Upper lobe of left lung (tissue), 6 donors: Measurements from ENCODE around the gene DAO. TPM values are rescaled to one million over a fixed set of nuclear protein-coding genes. Genes with fewer than 3 reads are reported as not detected.

Experiments
- ATAC-seq, 2 donors: fragments of 200-7000 bp; cut with Tn5 transposase; one replicate each; pipeline ENCODE4 v1.9.1; 2022; ENCODE audit warnings: mild to moderate bottlenecking in 2 of 2, moderate library complexity in 2 of 2; ENCODE audit not compliant: low FRiP score in 2 of 2
- DNase-seq, 2 donors: peaks; one replicate each; pipeline ENCODE4 v3.0.0-alpha.2; 2019 to 2020
- H3K27ac ChIP-seq, 4 donors: fragments of 200-600 bp; sonication (generic); one replicate each; pipeline ENCODE4 v1.5.1; 2016 to 2019
- H3K27me3 ChIP-seq, 4 donors: fragments of 200-600 bp; sonication (generic); one replicate each; pipeline ENCODE4 v1.5.1; 2017 to 2019
- H3K36me3 ChIP-seq, 4 donors: fragments of 200-600 bp; sonication (generic); one replicate each; pipeline ENCODE4 v1.5.1; 2016 to 2019
- H3K4me1 ChIP-seq, 4 donors: fragments of 200-600 bp; sonication (generic); one replicate each; pipeline ENCODE4 v1.5.1; 2018 to 2019
- H3K4me3 ChIP-seq, 4 donors: fragments of 200-600 bp; sonication (generic); one replicate each; pipeline ENCODE4 v1.5.1; 2017 to 2019; ENCODE audit warnings: mild to moderate bottlenecking in 2 of 4, moderate library complexity in 1 of 4
- H3K9me3 ChIP-seq, 4 donors: fragments of 200-600 bp; sonication (generic); one replicate each; pipeline ENCODE4 v1.5.1; 2018 to 2019
- EP300 ChIP-seq, 4 donors: sonication (generic); formaldehyde crosslinking; IDR thresholded peaks; one replicate each; pipeline ENCODE4 v1.5.1; 2017; ENCODE audit warnings: antibody characterized with exemption in 4 of 4, control low read depth in 2 of 4
- POLR2A ChIP-seq, 4 donors: fragments of 450-650 bp; IDR thresholded peaks; one replicate each; pipeline ENCODE4 v1.5.1; 2016 to 2017; ENCODE audit warnings: antibody characterized with exemption in 4 of 4, mild to moderate bottlenecking in 2 of 4
- POLR2AphosphoS5 ChIP-seq, 2 donors: sonication (generic); formaldehyde crosslinking; IDR thresholded peaks; one replicate each; pipeline ENCODE4 v1.5.1; 2017; ENCODE audit warnings: antibody characterized with exemption in 2 of 2
- WGBS, 2 donors: methylation state at CpG; one replicate each; pipeline ENCODE4 v1.1.5; 2017 to 2018; 5-methylcytosine and 5-hydroxymethylcytosine counted together
- small RNA-seq, 4 donors: library from RNA; depleted of rRNA; stranded (forward); fragments of <200 nt; gene quantifications; one replicate each; pipeline ENCODE3, GENCODE V24; 2016
- total RNA-seq, 6 donors: library from RNA; depleted of rRNA in 4 of 6; stranded (reverse); fragments of >200 nt in 4 of 6; gene quantifications; one replicate each; pipeline versions ENCODE4 v1.1.0 to v1.2.1, GENCODE V29; 2016 to 2021
- TF ChIP-seq, protein P1 (sequence below), 6 experiments: fragments of 450-650 bp in 4 of 6; fragments of 200-600 bp in 2 of 6; sonication (generic) in 2 of 6; IDR thresholded peaks; one replicate each; pipeline ENCODE4 v1.5.1; 2016 to 2019; ENCODE audit warnings: antibody characterized with exemption in 6 of 6
- donor health status: DM: no; HTN: no; CAD: no; lungs with moderate emphysema.
- donor health status: DM: no; HTN: yes; CAD: no; lungs with severe emphysema.

DAO gene
- total RNA-seq, 6 donors from 2014 or later, result not detected

DNA sequence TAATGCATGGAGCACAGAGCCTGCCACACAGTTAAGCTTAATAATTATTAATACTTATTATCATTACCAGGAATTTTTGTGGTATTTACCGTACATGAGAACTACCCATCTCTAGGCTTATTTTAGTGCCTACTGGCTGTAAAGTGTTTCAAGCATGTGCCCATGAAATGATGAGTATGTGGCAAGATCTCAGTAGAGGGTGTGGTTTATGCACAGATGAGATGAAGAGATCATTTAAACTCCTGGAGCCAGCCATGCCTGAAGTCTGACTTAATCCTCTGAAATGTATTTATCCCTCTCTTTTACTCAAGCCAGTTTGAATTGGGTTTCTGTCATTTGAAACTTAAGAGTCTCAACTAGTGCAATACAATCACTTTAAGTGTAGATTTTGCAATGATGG lies 60.2 kb downstream of the DAO start:
- TF ChIP-seq, protein P1, sequence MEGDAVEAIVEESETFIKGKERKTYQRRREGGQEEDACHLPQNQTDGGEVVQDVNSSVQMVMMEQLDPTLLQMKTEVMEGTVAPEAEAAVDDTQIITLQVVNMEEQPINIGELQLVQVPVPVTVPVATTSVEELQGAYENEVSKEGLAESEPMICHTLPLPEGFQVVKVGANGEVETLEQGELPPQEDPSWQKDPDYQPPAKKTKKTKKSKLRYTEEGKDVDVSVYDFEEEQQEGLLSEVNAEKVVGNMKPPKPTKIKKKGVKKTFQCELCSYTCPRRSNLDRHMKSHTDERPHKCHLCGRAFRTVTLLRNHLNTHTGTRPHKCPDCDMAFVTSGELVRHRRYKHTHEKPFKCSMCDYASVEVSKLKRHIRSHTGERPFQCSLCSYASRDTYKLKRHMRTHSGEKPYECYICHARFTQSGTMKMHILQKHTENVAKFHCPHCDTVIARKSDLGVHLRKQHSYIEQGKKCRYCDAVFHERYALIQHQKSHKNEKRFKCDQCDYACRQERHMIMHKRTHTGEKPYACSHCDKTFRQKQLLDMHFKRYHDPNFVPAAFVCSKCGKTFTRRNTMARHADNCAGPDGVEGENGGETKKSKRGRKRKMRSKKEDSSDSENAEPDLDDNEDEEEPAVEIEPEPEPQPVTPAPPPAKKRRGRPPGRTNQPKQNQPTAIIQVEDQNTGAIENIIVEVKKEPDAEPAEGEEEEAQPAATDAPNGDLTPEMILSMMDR (IDR thresholded peaks at IDR 0.05), result no peak
- TF ChIP-seq EP300 (IDR thresholded peaks at IDR 0.05), result no peak
- no peak for TF ChIP-seq POLR2AphosphoS5 (IDR thresholded peaks at IDR 0.05)
- TF ChIP-seq POLR2A (IDR thresholded peaks at IDR 0.05), result no peak
- ATAC-seq (no peak), DNase-seq (no peak)
- H3K27me3 ChIP-seq, result no peaks in the 10 kb centered on the region
- no peaks in the 10 kb centered on the region for H3K36me3 ChIP-seq
- 26 to 83% methylated on average over 1 of the region's 1 CpG for WGBS, 2 donors
- no peaks in the 10 kb centered on the region for H3K4me1 ChIP-seq
- no peaks in the 10 kb centered on the region for H3K9me3 ChIP-seq
- H3K4me3 ChIP-seq, result no peak overlapping the region
- H3K27ac ChIP-seq, result no peak overlapping the region

DNA sequence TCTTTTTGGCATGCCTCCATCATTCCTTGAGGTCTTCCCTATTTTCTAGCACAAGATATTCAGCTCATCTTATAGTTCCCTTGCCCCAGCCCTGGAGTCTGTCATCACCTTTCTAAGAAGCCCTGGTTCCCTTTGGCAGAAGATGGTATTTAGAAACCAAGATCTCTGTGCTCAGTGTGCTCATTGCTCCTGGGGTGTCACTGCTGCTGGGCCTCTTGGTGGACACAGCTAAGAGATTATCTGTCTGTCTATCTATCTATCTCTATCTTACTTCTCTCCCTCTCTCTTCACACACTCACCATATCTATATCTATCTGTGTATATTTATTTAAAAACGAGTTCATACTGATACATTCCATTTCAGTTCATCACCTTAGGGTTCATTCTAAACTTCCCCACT lies 67.2 kb downstream of the DAO start:
- H3K36me3 ChIP-seq, result no peaks in the 10 kb centered on the region
- no peak for ATAC-seq
- 55 to 57% methylated on average over 1 of the region's 1 CpG for WGBS, 2 donors
- no peak overlapping the region for H3K27ac ChIP-seq
- TF ChIP-seq POLR2A (IDR thresholded peaks at IDR 0.05) (no peak), POLR2AphosphoS5 (IDR thresholded peaks at IDR 0.05) (no peak), EP300 (IDR thresholded peaks at IDR 0.05) (no peak)
- TF ChIP-seq, protein P1 (IDR thresholded peaks at IDR 0.05), result no peak
- H3K4me3 ChIP-seq, result no peak overlapping the region
- no peak for DNase-seq
- H3K27me3 ChIP-seq, result no peaks in the 10 kb centered on the region
- peaks cover 0 to 7% (median 0%) of the 10 kb centered on the region in 4 donors for H3K9me3 ChIP-seq
- H3K4me1 ChIP-seq, result peaks cover 3 to 8% (median 6%) of the 10 kb centered on the region in 4 donors

DNA sequence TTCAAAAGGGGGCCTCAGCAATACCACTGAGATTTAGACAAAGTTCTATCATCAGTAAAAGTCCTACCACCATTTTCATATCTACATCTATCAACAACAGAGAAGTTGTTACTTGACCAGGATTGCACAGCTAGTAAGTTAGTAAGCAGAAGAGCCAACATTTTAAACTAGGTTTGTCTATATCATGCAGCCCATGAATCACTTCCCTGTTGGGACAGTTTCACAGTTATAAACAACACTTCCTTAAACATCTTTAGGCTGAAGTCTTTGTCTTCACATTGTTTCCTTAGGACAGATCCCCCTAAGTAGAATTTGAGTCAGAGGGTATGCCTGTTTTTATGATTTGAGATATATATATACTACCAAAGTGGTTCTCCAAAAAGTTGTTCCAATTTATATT lies 68.5 kb downstream of the DAO start:
- DNase-seq, result no peak
- Histone ChIP-seq H3K4me3 (no peak overlapping the region), H3K4me1 (peaks cover 3 to 8% (median 6%) of the 10 kb centered on the region in 4 donors), H3K27ac (no peak overlapping the region), H3K9me3 (peaks cover 0 to 7% (median 0%) of the 10 kb centered on the region in 4 donors), H3K36me3 (no peaks in the 10 kb centered on the region), H3K27me3 (no peaks in the 10 kb centered on the region)
- ATAC-seq, result peak in 1 of 2 donors; percentile 61
- TF ChIP-seq POLR2AphosphoS5 (IDR thresholded peaks at IDR 0.05), result no peak
- TF ChIP-seq POLR2A (IDR thresholded peaks at IDR 0.05), result no peak
- TF ChIP-seq EP300 (IDR thresholded peaks at IDR 0.05), result no peak
- TF ChIP-seq, protein P1 (IDR thresholded peaks at IDR 0.05), result no peak

DNA sequence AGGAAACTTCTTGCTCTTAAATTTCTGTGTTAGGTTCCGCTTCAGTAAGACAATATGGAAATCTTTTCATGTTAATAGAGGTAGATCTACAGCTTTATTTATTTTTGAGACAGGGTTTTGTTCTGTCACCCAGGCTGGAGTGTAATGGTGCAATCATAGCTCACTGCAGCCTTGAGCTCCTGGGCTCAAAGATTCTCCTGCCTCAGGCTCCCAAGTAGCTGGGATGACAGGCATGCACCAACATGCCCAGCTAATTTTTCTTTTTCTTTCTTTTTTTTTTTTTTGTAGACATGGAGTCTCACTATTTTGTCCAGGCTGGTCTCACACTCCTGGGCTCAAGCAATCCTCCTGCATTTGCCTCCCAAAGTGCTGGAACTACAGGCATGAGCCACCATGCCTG lies 70.1 kb downstream of the DAO start:
- no peak for DNase-seq
- Histone ChIP-seq H3K27me3 (no peaks in the 10 kb centered on the region), H3K4me3 (no peak overlapping the region), H3K4me1 (peaks cover 3 to 8% (median 6%) of the 10 kb centered on the region in 4 donors), H3K27ac (no peak overlapping the region), H3K36me3 (no peaks in the 10 kb centered on the region), H3K9me3 (peaks cover 0 to 7% (median 0%) of the 10 kb centered on the region in 4 donors)
- no peak for ATAC-seq
- 100% methylated on average over 1 of the region's 1 CpG for WGBS, 2 donors
- TF ChIP-seq EP300 (IDR thresholded peaks at IDR 0.05), result no peak

Small RNA genes lying within 50 kb of the gene (small RNA-seq; reads per million reads assigned to genes)
- gene MIR619 (0 reads per million in 4 donors), gene RNU6-361P (0 reads per million in 4 donors)

Other genes with a start within 250 kb of the DAO start
- gene SELPLG, start 246.2 kb upstream of the DAO start, total RNA-seq, result 10 to 100 TPM; 25.2 to 71.4 (median 42.5) TPM
- gene CORO1C, start 148.6 kb upstream of the DAO start, total RNA-seq, result 100 to 1,000 TPM; 154 to 297 (median 223) TPM
- 10 to 100 TPM; 23.9 to 66.0 (median 43.8) TPM for gene SSH1, start 22.5 kb upstream of the DAO start, total RNA-seq
- gene SVOP, start 141.0 kb downstream of the DAO start, total RNA-seq, result not detected
- gene USP30, start 172.5 kb downstream of the DAO start, total RNA-seq, result 10 to 100 TPM in 5 of 6 donors, 1 to 10 TPM in 1; 10.0 to 18.0 (median 15.0) TPM
- gene ALKBH2, start 213.4 kb downstream of the DAO start, total RNA-seq, result 10 to 100 TPM in 4 of 6 donors, 1 to 10 TPM in 2; 1.9 to 16.4 (median 12.4) TPM
- gene UNG, start 217.5 kb downstream of the DAO start, total RNA-seq, result 10 to 100 TPM in 4 of 6 donors, 1 to 10 TPM in 2; 8.2 to 27.6 (median 15.5) TPM
- 100 to 1,000 TPM in 2 of 6 donors, 10 to 100 TPM in 4; 26.3 to 202 (median 36.3) TPM for gene ACACB, start 236.5 kb downstream of the DAO start, total RNA-seq